Body of pancreas (tissue), 4 donors: ENCODE results near the gene SCPEP1.

ENCODE experiments used
- CTCF ChIP-seq, 7 experiments: fragments of 450-650 bp in 4 of 7; fragments of 200-600 bp in 3 of 7; sonication (generic) in 3 of 7; IDR thresholded peaks; one replicate each; pipeline ENCODE4 v1.5.1; 2016 to 2019; ENCODE audit warnings: antibody characterized with exemption in 7 of 7
- POLR2A ChIP-seq, 3 donors: fragments of 450-650 bp; IDR thresholded peaks; one replicate each; pipeline ENCODE4 v1.6.1; 2016; ENCODE audit warnings: antibody characterized with exemption in 3 of 3, mild to moderate bottlenecking in 2 of 3

GRCh38 chr17:56972111-56972730, 5.7 kb upstream of the SCPEP1 start:
- TF ChIP-seq POLR2A (IDR thresholded peaks at IDR 0.05) (no peak), CTCF (IDR thresholded peaks at IDR 0.05) (no peak)
